Activated T-helper 1 cell treated with anti-CD3 and anti-CD28 coated beads, Interleukin-2, amount 50 U/mL, for 16 hours (primary cell): ENCODE measurements around the gene CHMP2A.
"Not testable (repeated sequence)": the region's sequence is repeated elsewhere in the genome, so short reads cannot be mapped to it uniquely, and the experiment has no call there.

Source experiments
- DNase-seq, 2 donors: peaks; one replicate each; pipeline ENCODE4 v3.0.0-alpha.2; 2020; ENCODE audit warnings: low read depth in 1 of 2, low spot score in 1 of 2

Gene CHMP2A

GRCh38 chr19:58554494-58555368 is at the start of gene CHMP2A:
CHMP2A (minus strand) TSS chr19:58555105; CDS start chr19:58554212, 893 bp downstream.
- peak; percentile 95 to 96 for DNase-seq

- no peak for DNase-seq
These were observed 31.3 kb upstream of the CHMP2A start for GRCh38 chr19:58586133-58586765.

- DNase-seq: no peak
These were observed 30.7 kb upstream of the CHMP2A start for GRCh38 chr19:58585442-58586132.

GRCh38 chr19:58584498-58585441 is 29.9 kb upstream of the CHMP2A start:
- DNase-seq: no peak

- no peak for DNase-seq
These were observed 28.1 kb upstream of the CHMP2A start for GRCh38 chr19:58582985-58583384.

GRCh38 chr19:58581227-58582141 is 26.6 kb upstream of the CHMP2A start:
- DNase-seq: peak; percentile 82 to 83

- DNase-seq: no peak
These were observed 24.7 kb upstream of the CHMP2A start for GRCh38 chr19:58579473-58580142.

GRCh38 chr19:58578012-58578925 is 23.4 kb upstream of the CHMP2A start:
- DNase-seq: no peak

GRCh38 chr19:58577581-58577980 is 22.7 kb upstream of the CHMP2A start:
- DNase-seq: not testable (repeated sequence)

- DNase-seq: peak; percentile 43 to 61
These were observed 20.5 kb upstream of the CHMP2A start for GRCh38 chr19:58575183-58576041.

- DNase-seq: no peak
These were observed 18.8 kb upstream of the CHMP2A start for GRCh38 chr19:58573658-58574164.

- peak; percentile 100 for DNase-seq
These were observed 18.1 kb upstream of the CHMP2A start, which contains the start of gene MZF1 for GRCh38 chr19:58572818-58573657. MZF1 (minus strand) TSS chr19:58573335; CDS start chr19:58571389, 1,946 bp downstream.

- no peak for DNase-seq
These were observed 17.3 kb upstream of the CHMP2A start for GRCh38 chr19:58572026-58572817.

GRCh38 chr19:58571575-58571947 is 16.7 kb upstream of the CHMP2A start:
- DNase-seq: no peak
